H1 (cell line): ENCODE data around the gene PTBP3. TPM values are rescaled to one million over a fixed set of nuclear protein-coding genes. Genes with fewer than 3 reads are reported as not detected.

ENCODE experiments used
- BACH1 ChIP-seq: IDR thresholded peaks from 2 replicates; pipeline ENCODE4 v1.6.1; 2012; ENCODE audit warnings: low read length, improper control_type of control experiment
- CBX8 ChIP-seq: fragments of 300-800, 300-1000 bp; sonication (generic); IDR thresholded peaks from 2 replicates; pipeline ENCODE4 v1.7.1; 2016; ENCODE audit warnings: low read depth, low read length, borderline replicate concordance
- CEBPB ChIP-seq: IDR thresholded peaks from 2 replicates; pipeline ENCODE4 v1.6.1; 2012; ENCODE audit warnings: low read depth, low read length
- EGR1 ChIP-seq: IDR thresholded peaks from 2 replicates; pipeline ENCODE4 v1.6.1; 2011; ENCODE audit warnings: low read depth, low read length, borderline replicate concordance
- RBBP5 ChIP-seq: IDR thresholded peaks from 2 replicates; pipeline ENCODE4 v1.7.1; 2012; ENCODE audit warnings: low read depth, mild to moderate bottlenecking, inconsistent platforms, low read length, moderate library complexity, borderline replicate concordance
- polyA plus RNA-seq, 7 experiments: library from polyadenylated mRNA; depleted of rRNA in 3 of 7; stranded (reverse) in 5 of 7; unstranded in 2 of 7; fragments of >200 nt in 5 of 7; fragments of 200-250 nt in 2 of 7; gene quantifications; 1 replicate in 5 of 7; 2 replicates in 1 of 7; 4 replicates in 1 of 7; pipeline versions ENCODE4 v1.2.1 to v1.2.3, GENCODE V29; 2011 to 2013; ENCODE audit warnings: missing spikeins in 2 of 7, mixed read lengths in 2 of 7
- total RNA-seq: library from RNA; stranded (reverse); fragmentation: NEBNext Ultra II Directional; extraction: Animal tissue kit (Norgen Biotek cat#: 25700); gene quantifications from 2 replicates; pipeline ENCODE4 v1.2.1, GENCODE V29; 2021
- TF ChIP-seq, protein P1 (sequence below): fragments of 300-600 bp; sonication (generic); IDR thresholded peaks from 2 replicates; pipeline ENCODE4 v1.7.1; 2012; ENCODE audit warnings: low read length, moderate library complexity, mild to moderate bottlenecking, inconsistent platforms; ENCODE audit not compliant: insufficient replicate concordance

Gene PTBP3
- total and polyA plus RNA-seq, 2 of the 8 experiments (the other 6 are each of a cell fraction or from before 2014, with no cell fraction given): 51.0 to 124 TPM

DNA sequence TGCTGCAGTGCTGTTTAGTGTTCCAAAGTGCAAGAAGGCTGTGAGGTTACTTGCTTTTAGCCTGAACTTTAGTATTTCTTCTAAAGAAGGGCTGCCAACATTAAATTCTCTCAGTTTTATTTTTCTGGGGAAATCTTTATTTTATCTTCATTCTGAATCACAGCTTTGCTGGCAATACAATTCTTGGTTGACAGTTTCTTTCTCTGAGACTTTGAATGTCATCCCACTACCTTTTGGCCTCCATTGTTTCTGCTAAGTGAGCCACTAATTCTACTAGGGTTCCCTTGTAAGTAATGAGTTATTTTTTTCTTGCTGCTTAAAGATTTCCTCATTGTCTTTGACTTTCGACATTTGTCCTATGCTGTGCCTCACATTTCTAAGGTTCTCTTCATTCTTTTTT, 126.0 kb downstream of the PTBP3 start (continued):
- no peak for TF ChIP-seq RBBP5
- TF ChIP-seq, protein P1, sequence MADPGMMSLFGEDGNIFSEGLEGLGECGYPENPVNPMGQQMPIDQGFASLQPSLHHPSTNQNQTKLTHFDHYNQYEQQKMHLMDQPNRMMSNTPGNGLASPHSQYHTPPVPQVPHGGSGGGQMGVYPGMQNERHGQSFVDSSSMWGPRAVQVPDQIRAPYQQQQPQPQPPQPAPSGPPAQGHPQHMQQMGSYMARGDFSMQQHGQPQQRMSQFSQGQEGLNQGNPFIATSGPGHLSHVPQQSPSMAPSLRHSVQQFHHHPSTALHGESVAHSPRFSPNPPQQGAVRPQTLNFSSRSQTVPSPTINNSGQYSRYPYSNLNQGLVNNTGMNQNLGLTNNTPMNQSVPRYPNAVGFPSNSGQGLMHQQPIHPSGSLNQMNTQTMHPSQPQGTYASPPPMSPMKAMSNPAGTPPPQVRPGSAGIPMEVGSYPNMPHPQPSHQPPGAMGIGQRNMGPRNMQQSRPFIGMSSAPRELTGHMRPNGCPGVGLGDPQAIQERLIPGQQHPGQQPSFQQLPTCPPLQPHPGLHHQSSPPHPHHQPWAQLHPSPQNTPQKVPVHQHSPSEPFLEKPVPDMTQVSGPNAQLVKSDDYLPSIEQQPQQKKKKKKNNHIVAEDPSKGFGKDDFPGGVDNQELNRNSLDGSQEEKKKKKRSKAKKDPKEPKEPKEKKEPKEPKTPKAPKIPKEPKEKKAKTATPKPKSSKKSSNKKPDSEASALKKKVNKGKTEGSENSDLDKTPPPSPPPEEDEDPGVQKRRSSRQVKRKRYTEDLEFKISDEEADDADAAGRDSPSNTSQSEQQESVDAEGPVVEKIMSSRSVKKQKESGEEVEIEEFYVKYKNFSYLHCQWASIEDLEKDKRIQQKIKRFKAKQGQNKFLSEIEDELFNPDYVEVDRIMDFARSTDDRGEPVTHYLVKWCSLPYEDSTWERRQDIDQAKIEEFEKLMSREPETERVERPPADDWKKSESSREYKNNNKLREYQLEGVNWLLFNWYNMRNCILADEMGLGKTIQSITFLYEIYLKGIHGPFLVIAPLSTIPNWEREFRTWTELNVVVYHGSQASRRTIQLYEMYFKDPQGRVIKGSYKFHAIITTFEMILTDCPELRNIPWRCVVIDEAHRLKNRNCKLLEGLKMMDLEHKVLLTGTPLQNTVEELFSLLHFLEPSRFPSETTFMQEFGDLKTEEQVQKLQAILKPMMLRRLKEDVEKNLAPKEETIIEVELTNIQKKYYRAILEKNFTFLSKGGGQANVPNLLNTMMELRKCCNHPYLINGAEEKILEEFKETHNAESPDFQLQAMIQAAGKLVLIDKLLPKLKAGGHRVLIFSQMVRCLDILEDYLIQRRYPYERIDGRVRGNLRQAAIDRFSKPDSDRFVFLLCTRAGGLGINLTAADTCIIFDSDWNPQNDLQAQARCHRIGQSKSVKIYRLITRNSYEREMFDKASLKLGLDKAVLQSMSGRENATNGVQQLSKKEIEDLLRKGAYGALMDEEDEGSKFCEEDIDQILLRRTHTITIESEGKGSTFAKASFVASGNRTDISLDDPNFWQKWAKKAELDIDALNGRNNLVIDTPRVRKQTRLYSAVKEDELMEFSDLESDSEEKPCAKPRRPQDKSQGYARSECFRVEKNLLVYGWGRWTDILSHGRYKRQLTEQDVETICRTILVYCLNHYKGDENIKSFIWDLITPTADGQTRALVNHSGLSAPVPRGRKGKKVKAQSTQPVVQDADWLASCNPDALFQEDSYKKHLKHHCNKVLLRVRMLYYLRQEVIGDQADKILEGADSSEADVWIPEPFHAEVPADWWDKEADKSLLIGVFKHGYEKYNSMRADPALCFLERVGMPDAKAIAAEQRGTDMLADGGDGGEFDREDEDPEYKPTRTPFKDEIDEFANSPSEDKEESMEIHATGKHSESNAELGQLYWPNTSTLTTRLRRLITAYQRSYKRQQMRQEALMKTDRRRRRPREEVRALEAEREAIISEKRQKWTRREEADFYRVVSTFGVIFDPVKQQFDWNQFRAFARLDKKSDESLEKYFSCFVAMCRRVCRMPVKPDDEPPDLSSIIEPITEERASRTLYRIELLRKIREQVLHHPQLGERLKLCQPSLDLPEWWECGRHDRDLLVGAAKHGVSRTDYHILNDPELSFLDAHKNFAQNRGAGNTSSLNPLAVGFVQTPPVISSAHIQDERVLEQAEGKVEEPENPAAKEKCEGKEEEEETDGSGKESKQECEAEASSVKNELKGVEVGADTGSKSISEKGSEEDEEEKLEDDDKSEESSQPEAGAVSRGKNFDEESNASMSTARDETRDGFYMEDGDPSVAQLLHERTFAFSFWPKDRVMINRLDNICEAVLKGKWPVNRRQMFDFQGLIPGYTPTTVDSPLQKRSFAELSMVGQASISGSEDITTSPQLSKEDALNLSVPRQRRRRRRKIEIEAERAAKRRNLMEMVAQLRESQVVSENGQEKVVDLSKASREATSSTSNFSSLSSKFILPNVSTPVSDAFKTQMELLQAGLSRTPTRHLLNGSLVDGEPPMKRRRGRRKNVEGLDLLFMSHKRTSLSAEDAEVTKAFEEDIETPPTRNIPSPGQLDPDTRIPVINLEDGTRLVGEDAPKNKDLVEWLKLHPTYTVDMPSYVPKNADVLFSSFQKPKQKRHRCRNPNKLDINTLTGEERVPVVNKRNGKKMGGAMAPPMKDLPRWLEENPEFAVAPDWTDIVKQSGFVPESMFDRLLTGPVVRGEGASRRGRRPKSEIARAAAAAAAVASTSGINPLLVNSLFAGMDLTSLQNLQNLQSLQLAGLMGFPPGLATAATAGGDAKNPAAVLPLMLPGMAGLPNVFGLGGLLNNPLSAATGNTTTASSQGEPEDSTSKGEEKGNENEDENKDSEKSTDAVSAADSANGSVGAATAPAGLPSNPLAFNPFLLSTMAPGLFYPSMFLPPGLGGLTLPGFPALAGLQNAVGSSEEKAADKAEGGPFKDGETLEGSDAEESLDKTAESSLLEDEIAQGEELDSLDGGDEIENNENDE: no peak
- no peak for TF ChIP-seq BACH1
- TF ChIP-seq EGR1: no peak
- TF ChIP-seq CEBPB: no peak
- TF ChIP-seq CBX8: no peak
